ENCODE measurements around the gene RRP1B.
"Not testable (repeated sequence)": the region's sequence is repeated elsewhere in the genome, so short reads cannot be mapped to it uniquely, and the experiment has no call there.

Gene RRP1B

DNA sequence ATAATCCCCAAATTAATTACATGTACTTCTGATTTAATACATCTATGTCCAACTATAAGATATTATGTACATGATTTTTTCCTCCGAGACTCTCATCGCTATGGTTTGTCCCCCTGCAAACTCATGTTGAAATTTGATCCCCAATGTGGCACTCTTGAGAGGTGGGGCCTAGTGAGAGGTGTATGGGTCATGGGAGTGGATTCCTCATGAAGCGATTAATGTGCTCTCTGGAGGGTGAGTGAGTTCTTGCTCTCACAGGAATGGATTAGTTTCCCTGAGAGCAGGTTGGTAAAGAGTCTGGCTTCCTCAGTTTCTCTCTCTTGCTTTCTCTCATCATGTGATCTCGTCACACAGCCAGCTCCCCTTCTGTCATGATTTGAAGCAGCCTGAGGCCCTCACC lies 16.2 kb upstream of the RRP1B start:
- DNase-seq: no peak

DNA sequence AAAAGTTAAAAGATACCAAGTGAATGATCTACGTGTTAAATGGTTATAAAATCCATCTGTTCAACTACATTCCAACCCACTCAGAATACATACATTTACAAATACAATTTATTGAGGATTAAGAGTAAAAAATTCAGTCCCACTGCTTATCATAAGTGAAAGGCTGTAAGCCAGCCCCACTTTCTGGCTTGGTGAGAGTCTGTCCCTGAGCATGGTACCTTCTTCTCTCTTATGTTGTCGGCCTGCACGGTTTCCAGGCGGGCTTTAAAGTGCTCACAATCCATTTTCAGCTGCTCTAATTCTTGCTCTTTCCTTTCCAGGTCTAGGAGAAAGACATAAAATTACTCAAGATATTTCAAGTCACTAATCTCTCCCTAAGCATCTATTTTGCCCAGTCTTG lies 15.3 kb upstream of the RRP1B start:
- DNase-seq: no peak

DNA sequence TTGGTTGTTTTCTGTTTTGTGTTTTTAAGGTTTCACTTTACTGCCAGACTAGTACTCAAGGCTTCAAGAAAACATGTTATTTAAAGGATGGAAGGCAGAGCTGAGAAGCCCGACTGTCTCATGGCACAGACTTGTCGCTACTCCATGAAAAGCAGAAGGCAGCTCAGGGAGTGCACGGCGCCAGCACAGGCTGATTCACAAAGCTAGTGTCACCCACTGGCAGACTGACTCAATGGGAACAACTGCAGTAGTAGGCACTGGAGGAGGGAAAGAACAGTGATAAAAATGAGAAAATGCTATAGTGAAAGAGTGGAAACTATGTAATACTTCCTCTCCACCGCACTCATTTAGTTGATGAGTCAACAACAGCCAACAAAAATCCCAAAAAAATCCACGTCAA lies 14.8 kb upstream of the RRP1B start:
- DNase-seq: no peak

DNA sequence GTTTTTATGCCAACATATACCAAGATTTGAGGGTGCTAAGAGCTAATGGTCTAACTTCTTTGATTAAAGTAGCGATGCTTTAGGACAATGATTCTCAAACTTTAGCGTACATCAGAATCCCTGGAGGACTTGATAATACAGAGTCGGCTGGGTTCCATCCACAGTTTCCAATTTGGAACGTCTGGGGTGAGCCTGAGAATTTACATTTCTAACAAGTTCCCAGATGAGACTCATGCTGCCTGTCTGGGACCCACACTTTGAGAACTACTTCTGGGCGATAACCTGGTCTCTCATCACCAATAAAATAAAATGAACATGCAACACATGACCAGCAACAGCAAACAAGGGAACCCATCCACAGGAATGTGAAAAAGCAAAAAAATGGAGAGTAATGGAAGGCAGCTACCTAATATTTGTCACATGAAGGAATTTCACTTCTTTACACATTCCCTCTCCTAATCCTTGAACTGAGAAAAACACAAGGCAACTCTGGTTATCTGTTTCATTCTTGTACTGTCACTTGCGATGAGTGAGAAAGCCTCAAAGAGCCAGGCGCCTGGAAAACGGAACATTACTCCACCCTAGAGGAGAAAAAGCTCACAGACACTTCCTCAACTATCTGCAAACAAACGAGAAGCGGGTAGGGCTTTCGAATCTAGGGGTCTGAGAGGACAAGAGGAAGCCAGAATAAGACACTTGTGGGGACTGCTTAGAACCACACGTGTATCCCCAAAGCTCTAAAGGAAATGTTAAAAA lies 14.0 kb upstream of the RRP1B start:
- DNase-seq: peak; percentile 7

DNA sequence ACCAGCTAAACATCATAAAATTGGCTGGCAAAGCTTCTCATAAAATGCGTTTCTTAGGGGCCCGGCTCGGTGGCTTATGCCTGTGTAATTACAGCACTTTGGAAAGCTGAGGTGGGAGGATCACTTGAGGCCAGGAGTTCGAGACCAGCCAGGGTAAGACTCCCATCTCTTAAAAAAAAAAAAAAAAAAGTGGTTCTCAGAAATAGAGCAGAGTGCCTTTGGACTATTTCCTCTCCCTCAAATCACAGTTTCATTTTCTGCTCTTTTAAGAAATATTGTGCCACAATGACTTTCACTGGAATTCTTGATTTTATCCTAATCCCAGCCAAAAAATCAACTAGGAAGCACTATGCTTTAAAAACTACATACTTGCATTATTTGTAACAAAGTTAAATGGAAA lies 13.4 kb upstream of the RRP1B start:
- no peak for DNase-seq

DNA sequence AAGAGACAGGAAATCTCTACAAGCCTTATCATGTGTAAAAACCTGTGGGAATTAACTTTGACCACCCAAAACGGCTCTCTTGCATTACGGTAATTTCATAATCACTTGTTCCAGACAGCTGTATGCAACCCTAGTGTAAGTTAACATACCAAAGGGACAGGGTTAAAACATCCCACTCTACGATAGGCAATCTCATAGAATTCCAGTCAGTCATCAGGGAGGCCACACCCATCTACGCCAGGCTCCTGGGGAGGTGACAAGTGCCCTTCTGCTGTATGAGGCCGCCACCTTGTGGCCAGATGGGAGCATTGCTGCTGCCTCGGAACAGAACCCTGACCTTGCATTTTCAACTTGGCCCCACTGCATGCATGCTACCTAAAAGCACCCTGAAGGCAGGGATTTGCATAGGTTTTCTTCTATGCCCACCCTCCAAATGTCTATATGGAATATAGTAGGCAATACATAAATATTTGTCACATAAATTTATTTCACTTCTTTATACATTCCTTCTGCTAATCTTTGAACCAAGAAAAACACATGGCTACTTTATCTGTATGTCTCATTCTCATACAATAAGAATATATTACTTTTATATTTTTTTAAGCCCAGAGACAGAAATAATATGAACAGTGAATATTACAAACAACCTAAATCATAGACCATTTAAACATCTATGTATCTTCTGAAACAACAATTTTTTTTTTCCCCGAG lies 12.7 kb upstream of the RRP1B start:
- DNase-seq: peak; percentile 68

DNA sequence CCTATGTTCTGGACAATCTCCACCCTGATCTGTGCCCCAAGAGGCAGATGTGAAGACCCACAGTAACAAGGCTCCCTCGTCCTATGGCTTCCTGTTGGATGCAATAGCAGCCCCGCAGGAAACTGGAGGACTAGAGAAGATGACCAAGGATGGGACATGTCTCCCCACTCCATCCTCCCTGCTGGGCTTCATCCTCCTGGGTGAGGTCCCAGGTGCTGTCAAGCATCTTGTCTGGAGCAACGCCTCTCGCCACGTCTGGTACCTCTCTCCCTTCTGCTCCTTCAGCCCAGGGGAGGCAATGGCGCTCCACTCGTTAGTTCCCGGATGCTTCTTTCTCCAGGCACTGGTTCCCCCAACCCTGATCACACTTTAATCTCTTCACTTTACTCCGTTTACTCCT lies 11.2 kb upstream of the RRP1B start:
- DNase-seq: no peak

DNA sequence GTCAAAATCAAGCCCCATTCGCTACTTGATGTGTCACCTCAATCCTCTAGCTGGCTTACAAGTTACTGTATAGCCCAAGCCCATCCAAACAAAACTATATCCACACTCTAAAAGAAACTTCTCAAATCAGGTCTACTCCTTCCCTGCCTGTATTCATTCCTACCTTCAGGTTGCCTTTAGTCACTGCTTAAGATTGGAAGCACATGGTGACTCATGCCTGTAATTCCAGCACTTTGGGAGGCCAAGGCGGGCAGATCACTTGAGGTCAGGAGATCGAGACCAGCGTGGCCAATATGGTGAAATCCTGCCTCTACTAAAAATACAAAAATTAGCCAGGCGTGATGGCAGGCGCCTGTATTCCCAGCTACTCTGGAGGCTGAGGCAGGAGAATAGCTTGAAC lies 7.4 kb upstream of the RRP1B start:
- not testable (repeated sequence) for DNase-seq

DNA sequence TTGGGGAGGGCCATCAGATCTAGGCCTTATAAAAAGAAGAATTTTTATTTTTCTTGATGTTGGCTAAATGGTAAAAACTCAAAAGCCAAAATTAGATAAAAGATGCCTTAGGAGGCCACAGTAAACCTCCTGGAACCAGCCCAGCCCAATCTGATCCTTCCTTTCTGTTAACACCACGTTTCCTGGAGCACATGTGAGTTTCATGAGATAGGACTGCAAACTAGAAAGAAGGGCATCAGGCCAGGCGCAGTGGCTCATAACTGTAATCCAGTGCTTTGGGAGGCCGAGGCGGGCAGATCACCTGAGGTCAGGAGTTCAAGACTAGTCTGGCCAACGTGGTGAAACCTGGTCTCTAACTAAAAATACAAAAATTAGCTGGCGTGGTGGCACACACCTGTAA lies 6.7 kb upstream of the RRP1B start:
- no peak for DNase-seq

DNA sequence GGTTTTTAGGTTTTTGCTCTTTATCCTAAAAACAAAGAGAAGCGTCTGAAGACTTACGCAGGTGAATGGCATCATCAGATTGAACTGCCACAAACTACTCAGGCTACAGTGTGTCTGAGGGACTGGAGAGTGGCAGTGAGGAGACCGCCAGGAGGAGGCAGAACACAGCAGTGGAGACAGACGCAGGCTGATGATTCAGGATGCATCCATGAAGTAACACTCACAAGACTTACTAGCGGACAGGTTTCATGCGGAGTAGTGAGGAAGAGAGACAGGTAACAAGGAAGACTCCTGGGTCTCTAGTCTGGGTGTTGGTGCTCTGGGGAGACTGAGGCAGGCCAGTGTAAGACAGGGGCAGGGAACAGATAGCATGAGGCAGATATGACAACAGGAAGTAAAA lies 5.7 kb upstream of the RRP1B start:
- DNase-seq: no peak

DNA sequence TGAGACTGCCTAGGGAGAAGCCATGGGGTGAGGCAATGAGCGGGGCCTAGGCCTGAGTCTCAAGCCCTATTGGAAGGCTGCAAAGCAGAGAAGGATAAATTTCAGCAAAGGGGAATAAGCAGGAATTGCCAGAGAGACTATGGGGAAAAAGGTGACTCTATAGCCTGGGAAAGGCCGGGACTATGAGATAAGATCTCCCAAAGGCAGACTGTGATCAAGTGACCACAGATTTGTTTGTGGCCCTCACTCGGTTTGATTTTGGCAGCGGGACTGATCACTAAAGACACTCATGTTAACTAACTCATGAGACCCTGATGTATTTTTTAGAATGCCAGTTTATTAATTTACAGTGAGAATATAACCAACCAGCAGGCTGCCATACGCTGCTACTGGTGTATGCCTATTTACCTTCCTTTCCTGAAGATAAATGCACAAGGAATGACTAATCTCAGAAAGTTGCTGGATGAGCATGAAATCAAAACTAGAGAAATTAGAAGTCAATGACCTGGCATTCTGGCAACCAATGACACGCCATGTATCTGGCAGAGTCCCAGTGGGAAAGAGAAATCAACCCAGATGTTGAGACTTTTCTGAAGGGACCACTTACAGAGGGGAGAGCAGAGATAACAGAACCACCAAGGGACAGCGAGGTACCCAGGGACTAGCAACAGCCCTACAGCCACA lies 4.4 kb upstream of the RRP1B start:
- no peak for DNase-seq

DNA sequence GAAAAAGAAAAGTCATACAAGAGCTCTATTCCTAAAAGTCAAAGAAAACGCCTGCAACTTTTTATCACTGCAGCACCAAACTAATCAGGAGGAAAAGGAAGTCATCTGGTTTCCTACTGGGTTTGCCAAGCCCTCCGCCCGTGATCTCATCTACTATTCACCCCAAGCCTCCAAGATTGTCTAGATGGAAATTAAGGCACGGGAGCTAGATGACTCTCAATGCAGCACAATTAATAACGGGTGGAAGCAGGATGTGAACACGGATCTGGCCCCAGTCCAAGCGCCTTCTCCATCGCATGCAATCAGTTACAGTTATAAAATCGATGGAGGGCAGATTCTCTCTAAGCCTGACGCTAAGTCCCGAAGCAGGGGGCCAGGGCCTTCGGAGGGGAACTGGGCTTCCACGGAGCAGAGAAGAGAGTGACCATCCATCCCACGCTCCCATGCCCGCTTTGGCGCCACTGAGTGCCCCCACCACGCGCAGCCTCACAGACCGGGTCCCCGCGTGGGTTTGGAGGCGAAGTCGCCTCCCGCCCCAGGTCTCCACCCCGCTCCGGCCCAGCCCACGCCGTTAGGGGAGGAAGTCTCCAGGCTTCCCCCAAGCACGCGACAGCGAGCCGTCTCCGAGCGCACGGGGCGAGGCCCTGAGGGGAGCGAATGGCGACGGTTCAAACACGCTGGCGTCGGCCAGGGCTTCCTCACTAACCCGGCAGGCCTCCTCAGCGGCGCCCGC lies 1.8 kb upstream of the RRP1B start:
- no peak for DNase-seq

DNA sequence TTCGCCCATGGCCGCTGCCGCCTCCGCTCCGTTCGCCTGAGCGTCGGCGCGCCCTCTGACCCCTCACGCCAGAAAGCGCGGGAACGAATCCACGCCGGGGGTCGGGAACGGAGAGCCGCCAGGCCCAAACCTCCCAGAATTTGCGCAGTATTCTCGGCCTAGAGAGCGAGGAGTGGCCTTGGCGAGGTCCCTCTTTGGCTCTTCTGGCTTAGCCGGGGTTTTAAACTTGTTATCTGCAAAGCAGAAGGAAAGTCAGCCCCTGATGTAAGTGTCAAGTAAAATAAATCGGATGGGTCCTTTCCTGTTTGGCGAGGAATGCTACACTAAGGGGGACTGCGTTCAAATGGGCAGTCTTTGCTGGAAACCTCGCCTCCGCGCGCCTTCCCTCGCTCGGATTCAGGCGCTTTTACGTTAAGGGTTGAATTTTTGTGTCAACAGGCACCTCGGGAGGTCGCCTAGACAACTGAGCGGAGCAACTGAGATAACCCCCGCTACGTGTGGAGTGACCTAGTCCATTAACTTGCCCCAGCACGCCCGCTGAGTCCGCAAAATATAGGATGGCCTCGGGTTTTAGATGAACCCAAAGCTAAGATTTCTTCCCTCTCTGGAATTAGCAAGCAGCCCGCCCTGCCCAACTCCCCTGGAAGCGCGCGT lies 1.1 kb upstream of the RRP1B start:
- DNase-seq: no peak

DNA sequence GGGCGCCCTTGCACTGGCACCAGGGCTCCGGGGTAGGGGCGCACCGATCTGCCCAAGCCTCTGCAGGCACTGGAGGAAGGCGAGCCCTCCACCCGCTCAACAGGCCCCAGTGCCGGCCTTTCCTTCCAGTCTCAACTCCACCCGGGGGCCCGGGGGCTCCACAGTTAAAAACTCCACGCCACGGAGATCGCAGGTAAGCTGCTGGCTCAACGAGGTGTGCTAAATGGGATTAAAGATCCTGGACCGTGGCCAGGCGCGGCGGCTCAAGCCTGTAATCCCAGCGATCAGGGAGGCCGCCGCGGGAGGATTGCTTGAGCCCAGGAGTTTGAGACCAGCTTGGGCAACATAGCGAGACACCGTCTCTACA lies 608 bp upstream of the RRP1B start:
- DNase-seq: no peak

DNA sequence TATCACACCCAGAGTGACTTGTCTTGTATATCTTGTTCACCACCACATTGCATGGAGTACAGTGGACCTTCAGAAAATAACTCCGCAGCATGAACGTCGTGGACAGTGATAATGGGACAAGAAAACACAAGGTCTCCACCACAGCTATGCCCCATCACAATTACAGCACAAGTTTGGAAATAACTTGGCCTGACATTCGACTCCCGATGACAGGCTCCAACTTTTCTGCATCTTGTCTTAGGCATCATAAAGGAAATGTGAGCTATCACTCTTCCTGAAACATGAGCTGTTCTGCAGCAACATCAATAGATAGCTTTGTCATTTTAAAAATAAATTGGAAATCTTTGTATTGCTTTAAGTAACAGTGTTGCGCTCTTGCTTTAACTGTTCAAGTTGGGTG lies 2.9 kb downstream of the RRP1B start:
- DNase-seq: no peak

DNA sequence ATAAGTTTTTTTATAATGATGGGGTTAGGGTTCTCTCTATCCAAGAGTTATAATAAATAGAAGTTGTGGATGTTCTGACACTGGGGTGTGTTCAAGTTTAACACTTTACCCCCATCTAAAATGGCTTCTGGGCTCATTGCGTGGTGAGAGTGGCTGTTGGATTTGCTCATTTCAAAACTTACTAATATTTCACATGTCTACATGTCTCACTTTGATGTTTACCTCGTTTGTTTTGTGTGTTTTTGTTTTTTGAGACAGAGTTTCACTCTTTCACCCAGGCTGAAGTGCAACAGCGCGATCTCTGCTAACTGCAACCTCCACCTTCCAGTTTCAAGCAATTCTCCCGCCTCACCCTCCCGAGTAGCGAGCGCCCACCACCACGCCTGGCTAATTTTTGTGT lies 3.7 kb downstream of the RRP1B start:
- DNase-seq: no peak

DNA sequence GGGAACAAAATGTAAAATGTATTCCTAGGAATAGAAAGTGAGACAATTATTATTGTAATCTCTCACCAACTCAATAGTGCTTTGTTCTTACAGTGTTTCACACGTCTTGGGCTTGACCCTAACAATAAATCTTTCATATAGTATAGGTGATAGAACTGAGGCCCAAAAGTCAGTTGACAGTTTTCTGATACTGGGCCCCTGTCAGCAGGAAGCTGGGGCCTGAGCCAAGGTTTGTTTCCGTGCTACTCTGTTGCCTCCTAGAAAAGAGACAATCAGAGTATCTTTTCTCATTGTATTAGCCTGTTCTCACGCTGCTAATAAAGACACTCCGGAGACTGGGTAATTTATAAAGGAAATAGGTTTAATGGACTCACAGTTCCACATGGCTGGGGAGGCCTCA lies 5.0 kb downstream of the RRP1B start:
- no peak for DNase-seq

DNA sequence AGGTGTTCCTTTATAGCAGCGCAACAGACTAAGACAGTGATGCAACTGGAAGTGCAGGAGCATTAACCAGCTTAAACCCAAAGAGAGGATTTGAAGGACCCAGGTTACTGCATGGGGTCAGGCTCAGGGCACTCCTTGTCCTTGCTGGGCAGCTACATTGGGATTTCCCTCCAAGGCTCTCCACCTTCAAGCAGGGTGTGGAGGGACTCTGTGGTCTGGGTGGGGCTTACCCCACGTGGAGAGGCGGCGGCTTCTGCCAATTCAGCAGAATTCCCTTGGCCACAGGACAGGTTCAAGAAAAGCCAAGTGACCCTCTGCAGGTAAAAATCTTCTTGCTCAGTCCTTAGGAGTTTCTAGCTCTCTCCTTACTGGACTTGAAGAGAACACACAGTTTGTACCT lies 6.5 kb downstream of the RRP1B start:
- DNase-seq: no peak

DNA sequence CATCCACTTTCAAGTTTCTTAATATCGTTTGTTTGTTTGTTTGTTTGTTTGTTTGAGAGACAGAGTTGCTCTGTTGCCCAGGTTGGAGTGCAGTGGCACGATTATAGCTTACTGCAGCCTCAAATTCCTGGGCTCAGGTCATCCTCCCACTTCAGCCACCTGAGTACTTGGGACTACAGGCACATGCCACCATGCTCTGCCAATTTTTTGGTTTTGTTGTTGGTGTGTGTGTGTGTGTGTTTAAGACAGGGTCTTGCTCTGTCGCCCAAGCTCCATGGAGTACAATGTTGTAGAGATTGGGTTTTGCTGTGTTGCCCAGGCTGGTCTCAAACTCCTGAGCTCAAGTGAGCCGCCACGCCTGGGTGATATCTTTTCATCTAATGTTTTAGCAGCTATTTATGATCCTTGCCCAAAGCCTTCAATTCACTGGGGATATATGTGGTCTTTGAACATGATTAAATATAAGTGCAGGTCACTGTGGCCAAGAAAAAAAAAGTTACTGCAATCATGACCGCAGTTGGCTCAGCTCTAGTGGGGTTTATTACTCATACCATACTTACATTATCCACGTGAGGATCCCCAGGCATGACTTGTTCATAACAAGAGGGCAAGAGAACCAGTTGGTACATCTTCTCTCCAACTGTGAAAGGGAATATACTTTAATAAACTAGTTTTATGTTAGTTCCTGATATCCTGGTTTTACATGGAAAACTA lies 8.0 kb downstream of the RRP1B start:
- peak; percentile 84 for DNase-seq

DNA sequence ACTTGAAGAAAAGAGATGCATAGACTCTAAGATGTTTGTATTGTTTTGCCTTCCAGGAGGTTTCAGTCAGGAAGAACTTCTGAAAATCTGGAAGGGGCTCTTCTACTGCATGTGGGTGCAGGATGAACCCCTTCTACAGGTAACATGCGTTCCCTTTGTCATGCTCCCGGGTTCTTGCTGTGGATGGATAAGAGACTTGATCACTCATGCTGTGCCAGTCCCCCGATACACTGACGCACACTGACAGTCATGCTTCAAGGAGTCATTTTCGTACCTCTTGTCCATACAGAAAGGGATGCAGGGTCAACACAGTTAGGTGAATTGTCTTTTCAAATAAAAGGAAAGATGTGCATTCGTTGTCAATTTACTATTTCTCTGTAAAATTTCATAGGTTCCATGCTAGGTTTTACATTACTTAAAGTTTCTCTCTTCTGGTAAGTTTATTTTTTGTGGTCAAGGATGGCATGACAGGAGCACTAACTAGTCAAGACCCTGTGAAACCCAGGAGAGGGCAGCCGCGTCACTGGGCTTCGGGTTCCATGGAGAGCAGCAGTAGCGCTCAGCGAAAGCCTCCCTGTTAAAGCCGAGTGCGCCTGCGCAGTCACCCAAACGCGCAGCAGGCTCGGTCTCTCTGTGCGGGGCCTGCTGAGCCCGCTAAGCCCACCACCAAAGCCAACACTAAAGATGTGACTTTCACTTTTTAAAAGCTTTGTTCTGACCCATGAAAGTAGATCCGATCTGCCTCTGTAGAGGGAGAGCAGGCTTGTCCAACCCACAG lies 10.7 kb downstream of the RRP1B start:
- no peak for DNase-seq

DNA sequence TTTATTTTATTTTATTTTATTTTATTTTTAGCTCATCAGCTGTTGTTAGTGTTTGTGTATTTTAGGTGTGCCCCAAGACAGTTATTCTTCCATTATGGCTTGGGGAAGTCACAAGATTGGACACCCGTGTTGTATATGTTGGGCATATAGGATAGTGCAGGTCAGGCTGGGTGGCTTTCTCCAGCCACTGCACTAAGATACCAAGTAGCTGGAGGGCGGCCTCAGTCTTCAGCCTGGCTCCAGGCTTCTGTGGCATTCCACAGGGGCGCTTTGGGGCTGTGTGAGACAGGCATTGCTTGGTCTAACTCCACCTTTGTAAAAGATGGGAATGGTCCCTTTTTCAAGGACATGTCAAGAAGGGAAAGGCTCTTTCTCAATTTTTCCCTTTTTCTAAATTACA lies 16.5 kb downstream of the RRP1B start:
- DNase-seq: no peak

DNA sequence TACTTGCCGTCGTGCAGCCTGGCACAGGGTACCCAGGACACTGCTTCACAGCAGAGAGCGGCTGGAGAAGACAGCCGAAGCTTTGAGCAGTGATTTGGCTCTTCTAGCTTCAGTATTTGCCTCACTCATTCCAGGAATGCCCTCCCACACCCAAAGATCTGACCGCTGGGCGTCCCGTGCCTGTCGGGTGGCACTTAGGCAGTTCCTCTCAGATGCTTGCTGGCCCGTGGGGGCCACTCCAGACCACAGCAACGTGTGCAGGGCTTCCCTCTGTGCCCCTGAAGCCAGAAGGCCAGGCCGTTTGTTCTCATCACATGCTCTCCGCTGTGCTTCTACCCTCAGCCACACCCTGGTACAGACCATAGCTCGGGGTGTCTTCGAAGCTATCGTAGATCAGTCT lies 17.0 kb downstream of the RRP1B start:
- no peak for DNase-seq

Measured in DMS79 (cell line).